Prostate gland (tissue), 2 donors: ENCODE results near the gene MSANTD1. TPM values are rescaled to one million over a fixed set of nuclear protein-coding genes. Genes with fewer than 3 reads are reported as not detected.

Experiments
- DNase-seq: peaks from one replicate; pipeline ENCODE4 v3.0.0-alpha.2; 2019; ENCODE audit warnings: low spot score
- H3K27ac ChIP-seq, 2 donors: fragments of 200-600 bp; sonication (generic); 2 replicates each; pipeline ENCODE4 v1.5.1; 2017 to 2019
- H3K27me3 ChIP-seq: fragments of 200-600 bp; sonication (generic); replicated peaks from 2 replicates; pipeline ENCODE4 v1.5.1; 2019; ENCODE audit not compliant: insufficient read depth
- H3K36me3 ChIP-seq, 2 donors: fragments of 200-600 bp; sonication (generic); 1 replicate in 1 of 2; 2 replicates in 1 of 2; pipeline versions ENCODE4 v1.5.1 to v1.8.1; 2017 to 2019
- H3K4me1 ChIP-seq: fragments of 200-600 bp; sonication (generic); replicated peaks from 2 replicates; pipeline ENCODE4 v1.5.1; 2019
- H3K4me3 ChIP-seq, 2 donors: fragments of 200-600 bp; sonication (generic); 2 replicates each; pipeline ENCODE4 v1.5.1; 2017 to 2019
- H3K9me3 ChIP-seq: fragments of 200-600 bp; sonication (generic); 2 replicates; pipeline ENCODE4 v1.5.1; 2017
- POLR2A ChIP-seq: fragments of 450-650 bp; IDR thresholded peaks from one replicate; pipeline ENCODE4 v1.6.1; 2016; ENCODE audit warnings: antibody characterized with exemption, mild to moderate bottlenecking
- POLR2AphosphoS5 ChIP-seq: sonication (generic); formaldehyde crosslinking; IDR thresholded peaks from one replicate; pipeline ENCODE4 v1.6.1; 2017; ENCODE audit warnings: antibody characterized with exemption
- WGBS: methylation state at CpG from one replicate; pipeline ENCODE4 v1.1.5; 2018; 5-methylcytosine and 5-hydroxymethylcytosine counted together
- intact Hi-C: fragments of 100-400 bp; cut with DNase I; formaldehyde crosslinking; loops from one replicate; pipeline ENCODE4 v1.14.2; 2022
- total RNA-seq, 2 donors: library from RNA; depleted of rRNA; stranded (reverse); fragments of >200 nt; gene quantifications; one replicate each; pipeline ENCODE4 v1.1.0, GENCODE V29; 2016
- TF ChIP-seq, protein P1 (sequence below), 4 experiments: fragments of 200-600 bp in 2 of 4; fragments of 450-650 bp in 2 of 4; sonication (generic) in 2 of 4; IDR thresholded peaks; 1 replicate in 3 of 4; 2 replicates in 1 of 4; pipeline ENCODE4 v1.5.1; 2016 to 2019; ENCODE audit warnings: antibody characterized with exemption in 4 of 4, mild to moderate bottlenecking in 2 of 4, moderate library complexity in 2 of 4

The MSANTD1 gene
- total RNA-seq, 2 donors from 2014 or later: 1.2 to 4.4 TPM

DNA sequence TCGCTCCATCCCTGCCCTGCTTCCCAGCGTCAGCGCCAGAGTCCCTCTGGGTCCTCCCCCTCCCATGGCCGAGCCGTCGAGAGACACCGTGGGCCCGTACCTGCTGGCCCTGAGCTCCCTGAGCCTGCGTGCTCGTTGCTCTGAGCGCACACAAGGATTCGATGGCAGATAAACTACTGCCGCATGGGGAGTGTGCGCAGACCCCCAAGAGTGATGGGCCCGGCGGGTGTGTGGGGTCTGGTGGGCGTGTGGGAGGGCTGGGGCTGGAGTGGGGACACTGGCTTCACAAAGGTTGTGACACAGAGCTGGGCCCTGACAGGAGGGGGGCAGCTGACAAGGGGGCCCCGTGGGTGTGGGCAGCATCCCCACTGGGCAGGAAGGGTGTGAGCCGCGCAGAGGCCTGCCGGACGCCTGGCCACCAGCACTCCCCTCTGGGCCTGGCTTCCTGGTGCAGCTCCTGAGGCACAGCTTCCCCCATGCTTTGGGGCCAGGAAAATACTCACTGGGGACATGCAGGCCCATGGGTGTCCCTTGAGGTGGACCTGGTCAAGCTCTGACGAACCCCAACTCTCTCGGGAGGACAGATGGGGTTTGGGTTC, 39.1 kb downstream of the MSANTD1 start:
- intact Hi-C loops: no loop called here
- no peaks in the 10 kb centered on the region for H3K36me3 ChIP-seq
- H3K4me3 ChIP-seq: no peak overlapping the region
- no peaks in the 10 kb centered on the region for H3K4me1 ChIP-seq
- H3K9me3 ChIP-seq: no peaks in the 10 kb centered on the region
- no peak overlapping the region for H3K27ac ChIP-seq
- no peaks in the 10 kb centered on the region for H3K27me3 ChIP-seq
- TF ChIP-seq, protein P1, sequence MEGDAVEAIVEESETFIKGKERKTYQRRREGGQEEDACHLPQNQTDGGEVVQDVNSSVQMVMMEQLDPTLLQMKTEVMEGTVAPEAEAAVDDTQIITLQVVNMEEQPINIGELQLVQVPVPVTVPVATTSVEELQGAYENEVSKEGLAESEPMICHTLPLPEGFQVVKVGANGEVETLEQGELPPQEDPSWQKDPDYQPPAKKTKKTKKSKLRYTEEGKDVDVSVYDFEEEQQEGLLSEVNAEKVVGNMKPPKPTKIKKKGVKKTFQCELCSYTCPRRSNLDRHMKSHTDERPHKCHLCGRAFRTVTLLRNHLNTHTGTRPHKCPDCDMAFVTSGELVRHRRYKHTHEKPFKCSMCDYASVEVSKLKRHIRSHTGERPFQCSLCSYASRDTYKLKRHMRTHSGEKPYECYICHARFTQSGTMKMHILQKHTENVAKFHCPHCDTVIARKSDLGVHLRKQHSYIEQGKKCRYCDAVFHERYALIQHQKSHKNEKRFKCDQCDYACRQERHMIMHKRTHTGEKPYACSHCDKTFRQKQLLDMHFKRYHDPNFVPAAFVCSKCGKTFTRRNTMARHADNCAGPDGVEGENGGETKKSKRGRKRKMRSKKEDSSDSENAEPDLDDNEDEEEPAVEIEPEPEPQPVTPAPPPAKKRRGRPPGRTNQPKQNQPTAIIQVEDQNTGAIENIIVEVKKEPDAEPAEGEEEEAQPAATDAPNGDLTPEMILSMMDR (IDR thresholded peaks at IDR 0.05): no peak
- no peak for TF ChIP-seq POLR2AphosphoS5
- no peak for TF ChIP-seq POLR2A
- DNase-seq: no peak
- 75% methylated on average over 24 of the region's 24 CpGs for WGBS

DNA sequence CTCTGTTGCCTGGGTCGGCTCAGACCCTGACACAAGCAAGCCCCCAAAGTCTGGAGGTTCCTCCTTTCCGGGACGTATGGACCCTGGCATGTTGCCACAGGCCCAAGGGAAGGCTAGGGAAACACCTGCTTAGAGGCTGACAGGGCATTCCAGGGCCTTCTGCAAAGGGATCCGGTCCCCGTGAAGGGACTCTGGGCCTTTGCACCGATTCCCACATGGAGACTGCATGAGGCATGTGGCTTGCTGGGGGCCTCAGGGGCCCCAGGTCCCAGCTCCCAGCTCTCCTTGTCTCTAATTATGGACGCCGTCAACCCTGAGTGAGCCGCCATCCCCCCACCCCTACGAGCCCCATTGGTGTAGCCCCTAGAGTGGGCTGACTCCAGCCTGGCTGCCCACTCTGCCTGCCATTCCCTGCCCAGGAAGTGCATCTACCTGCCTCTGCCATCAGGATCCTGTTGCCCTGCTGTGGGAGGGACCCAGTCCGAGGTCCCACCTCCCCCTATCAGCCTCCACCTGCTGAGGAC, 39.7 kb downstream of the MSANTD1 start:
- no peak for DNase-seq
- Histone ChIP-seq H3K27me3 (no peaks in the 10 kb centered on the region), H3K27ac (no peak overlapping the region), H3K4me3 (no peak overlapping the region), H3K4me1 (no peaks in the 10 kb centered on the region), H3K9me3 (no peaks in the 10 kb centered on the region), H3K36me3 (no peaks in the 10 kb centered on the region)
- intact Hi-C loops: no loop called here
- whole genome bisulfite sequencing: 72% methylated on average over 11 of the region's 11 CpGs
- TF ChIP-seq, protein P1 (IDR thresholded peaks at IDR 0.05): no peak
- TF ChIP-seq POLR2A (no peak), POLR2AphosphoS5 (no peak)

DNA sequence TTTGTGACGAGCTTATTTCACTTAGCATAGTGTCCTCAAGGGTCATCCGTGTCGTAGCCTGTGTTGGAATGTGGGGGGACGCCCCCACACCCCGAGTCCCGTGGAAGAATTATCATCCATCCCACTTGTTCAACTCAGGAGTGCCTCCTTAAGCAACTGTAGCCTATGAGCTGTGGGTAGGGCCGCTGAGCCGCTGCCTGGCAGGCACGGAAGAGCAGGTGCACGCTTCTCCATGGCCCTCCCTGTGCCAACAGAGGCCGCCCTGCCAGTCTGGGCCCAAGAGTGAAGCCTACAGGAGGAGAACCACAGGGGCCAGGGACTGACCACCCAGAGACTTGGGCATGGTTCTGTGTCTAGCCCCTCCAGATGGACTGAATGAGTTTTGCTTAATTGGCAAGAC, 41.5 kb downstream of the MSANTD1 start:
- no peaks in the 10 kb centered on the region for H3K36me3 ChIP-seq
- no peaks in the 10 kb centered on the region for H3K27me3 ChIP-seq
- H3K4me3 ChIP-seq: no peak overlapping the region
- no peak for DNase-seq
- no peaks in the 10 kb centered on the region for H3K9me3 ChIP-seq
- no peak overlapping the region for H3K27ac ChIP-seq
- TF ChIP-seq POLR2AphosphoS5 (no peak), POLR2A (no peak)
- TF ChIP-seq, protein P1 (IDR thresholded peaks at IDR 0.05): no peak
- H3K4me1 ChIP-seq: no peaks in the 10 kb centered on the region
- 88% methylated on average over 7 of the region's 11 CpGs for WGBS
- intact Hi-C loops: no loop called here

DNA sequence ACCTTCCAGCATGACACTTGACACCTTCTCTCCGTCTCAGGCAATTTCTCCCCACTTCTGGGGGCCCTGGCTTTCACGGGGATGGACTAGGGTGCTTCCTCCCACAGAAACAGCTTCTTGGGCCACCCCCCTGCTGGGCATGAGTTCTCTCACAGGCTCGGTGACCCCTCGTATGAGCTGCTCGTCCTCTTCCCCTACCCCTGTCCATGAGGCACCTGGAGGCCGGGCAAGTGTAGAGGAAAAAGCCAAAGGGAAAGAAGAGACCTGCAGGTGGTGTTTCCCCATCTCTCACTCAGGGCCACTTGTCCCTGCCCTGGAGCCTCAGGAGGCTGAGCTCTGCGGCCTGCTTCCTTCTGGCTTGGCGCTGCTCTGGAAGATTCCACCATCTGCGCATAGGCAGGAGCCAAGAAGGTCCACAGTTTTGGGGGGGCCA, 41.9 kb downstream of the MSANTD1 start:
- TF ChIP-seq POLR2A: no peak
- TF ChIP-seq, protein P1 (IDR thresholded peaks at IDR 0.05): no peak
- TF ChIP-seq POLR2AphosphoS5: no peak
- Histone ChIP-seq H3K27ac (no peak overlapping the region), H3K4me1 (no peaks in the 10 kb centered on the region), H3K27me3 (no peaks in the 10 kb centered on the region), H3K9me3 (no peaks in the 10 kb centered on the region), H3K36me3 (no peaks in the 10 kb centered on the region), H3K4me3 (no peak overlapping the region)
- 88% methylated on average over 9 of the region's 9 CpGs for WGBS
- DNase-seq: no peak
- intact Hi-C loops: no loop called here

DNA sequence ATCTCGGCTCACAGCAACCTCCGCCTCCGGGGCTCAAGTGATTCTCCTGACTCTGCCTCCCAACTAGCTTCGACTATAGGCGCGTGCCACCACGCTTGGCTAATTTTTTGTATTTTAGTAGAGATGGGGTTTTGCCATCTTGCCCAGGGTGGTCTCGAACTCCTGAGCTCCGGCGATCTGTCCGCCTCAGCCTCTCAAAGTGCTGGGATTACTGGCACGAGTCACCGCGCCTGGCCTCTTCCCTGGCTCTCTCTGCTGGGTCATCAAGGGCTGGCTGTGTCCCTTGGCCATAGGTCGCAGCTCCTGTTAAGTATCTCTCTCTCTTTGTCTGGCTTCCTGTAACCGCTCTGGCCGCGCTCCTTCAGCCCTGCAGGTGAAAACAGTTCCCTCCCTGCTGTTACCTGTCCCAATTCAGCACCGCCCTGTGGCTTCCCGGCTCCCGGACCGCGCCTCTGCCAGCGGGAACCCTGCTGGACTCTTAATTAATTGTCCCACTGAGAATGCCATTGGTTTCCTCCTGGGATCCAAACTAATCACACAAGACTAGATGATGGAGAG, 42.5 kb downstream of the MSANTD1 start:
- H3K4me3 ChIP-seq: peak overlapping the region; percentile 72 to 77
- no peak for TF ChIP-seq POLR2A
- intact Hi-C loops: no loop called here
- H3K36me3 ChIP-seq: no peaks in the 10 kb centered on the region
- H3K27ac ChIP-seq: peak overlapping the region; percentile 92 to 95
- 32% methylated on average over 24 of the region's 24 CpGs for WGBS
- peak; percentile 62 for DNase-seq
- H3K4me1 ChIP-seq: no peaks in the 10 kb centered on the region
- H3K27me3 ChIP-seq: no peaks in the 10 kb centered on the region
- H3K9me3 ChIP-seq: no peaks in the 10 kb centered on the region
